ENCODE results near the gene PDC.
A peak's percentile ranks its signal among the peaks of the same experiment; 100 is the strongest.
"Not testable (repeated sequence)": the region's sequence is repeated elsewhere in the genome, so short reads cannot be mapped to it uniquely, and the experiment has no call there.

The PDC gene

DNA sequence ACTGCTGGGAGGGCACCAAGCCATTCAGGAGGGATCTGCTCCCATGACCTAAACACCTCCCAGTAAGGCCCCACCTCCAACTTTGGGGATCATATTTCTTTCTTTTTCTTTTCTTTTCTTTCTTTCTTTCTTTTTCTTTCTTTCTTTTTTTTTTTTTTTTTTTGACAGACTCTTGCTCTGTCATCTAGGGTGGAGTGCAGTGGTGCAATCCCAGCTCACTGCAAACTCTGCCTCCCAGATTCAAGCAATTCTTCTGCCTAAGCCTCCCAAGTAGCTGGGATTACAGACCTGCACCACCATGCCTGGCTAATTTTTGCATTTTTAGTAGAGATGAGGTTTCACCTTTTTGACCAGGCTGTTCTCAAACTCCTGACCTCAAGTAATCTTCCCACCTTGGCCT lies 4.6 kb upstream of the PDC start:
- FAIRE-seq: not testable (repeated sequence)

DNA sequence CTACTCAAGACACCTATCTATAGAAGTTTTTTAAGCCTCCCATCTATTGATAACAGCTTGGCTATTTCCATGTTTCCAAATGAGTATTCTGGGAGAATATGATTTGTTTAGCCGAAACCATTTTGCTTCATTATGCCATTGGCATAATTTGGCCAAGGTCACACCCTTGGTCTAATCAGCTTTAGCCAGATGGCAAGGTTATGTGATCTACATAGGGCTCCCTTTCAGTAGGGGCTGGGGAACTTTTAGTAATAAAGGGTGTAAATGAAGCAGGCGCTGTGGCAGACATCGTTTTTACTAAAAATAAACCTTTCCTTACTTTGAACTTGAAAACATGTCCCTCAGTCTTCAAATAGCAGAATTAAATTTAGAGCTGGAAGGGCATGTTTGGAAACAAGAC lies 3.0 kb upstream of the PDC start:
- no peak for FAIRE-seq

DNA sequence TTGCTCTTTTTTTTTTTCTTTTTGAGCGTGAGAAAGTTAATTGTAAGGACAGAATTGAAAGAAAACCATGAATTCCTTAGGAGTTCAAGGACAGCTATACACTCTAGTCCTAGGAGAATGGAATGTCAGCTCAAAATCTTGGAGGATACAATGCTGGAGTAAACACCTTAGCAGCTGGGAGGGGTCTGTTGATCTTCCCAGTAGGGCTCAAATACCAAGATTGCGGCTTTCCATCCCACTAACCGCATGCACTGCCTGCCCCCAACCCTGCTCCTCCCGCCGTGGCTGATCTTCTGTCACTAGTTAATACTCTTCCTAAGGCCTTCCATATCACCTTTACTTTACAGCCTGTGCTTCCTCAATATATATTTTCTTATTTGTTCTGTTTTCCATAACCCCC lies 2.6 kb upstream of the PDC start:
- no peak for FAIRE-seq

DNA sequence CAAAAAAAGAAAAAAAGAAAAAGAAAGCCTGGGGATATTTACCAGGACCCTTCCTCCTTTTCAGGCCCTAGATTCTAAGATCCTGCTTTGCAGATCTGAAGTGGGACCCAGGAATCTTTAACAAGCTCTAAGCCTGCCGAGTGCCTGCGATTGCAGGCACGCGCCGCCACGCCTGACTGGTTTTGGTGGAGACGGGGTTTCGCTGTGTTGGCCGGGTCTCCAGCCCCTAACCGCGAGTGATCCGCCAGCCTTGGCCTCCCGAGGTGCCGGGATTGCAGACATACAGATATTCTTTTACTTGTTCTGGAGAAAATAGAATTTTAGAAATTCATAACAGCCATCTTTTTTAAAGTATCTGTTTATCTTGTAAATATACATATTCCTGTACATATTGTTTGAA lies 1.8 kb downstream of the PDC start:
- FAIRE-seq: not testable (repeated sequence)

- FAIRE-seq: no peak
These were observed 4.1 kb downstream of the PDC start for GRCh38 chr1:186456729-186457255.

DNA sequence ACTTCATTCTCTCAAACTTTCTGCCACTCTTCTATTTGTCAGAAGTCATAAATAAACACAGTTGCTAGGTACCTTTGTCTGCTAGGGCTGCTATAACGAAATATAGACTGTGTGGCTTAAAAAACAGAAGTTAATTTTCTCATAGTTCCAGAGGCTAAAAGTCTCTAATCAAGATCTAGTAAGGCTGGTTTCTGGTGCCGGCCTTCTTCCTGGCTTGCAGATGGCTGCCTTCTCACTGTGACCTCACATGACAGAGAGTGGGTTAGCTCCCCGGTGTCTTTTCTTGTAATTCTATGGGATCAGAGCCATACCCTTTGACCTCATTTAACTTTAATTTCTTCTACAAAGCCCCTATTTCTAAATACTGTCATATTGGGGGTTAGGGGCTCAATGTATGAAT lies 5.9 kb downstream of the PDC start:
- FAIRE-seq: no peak

DNA sequence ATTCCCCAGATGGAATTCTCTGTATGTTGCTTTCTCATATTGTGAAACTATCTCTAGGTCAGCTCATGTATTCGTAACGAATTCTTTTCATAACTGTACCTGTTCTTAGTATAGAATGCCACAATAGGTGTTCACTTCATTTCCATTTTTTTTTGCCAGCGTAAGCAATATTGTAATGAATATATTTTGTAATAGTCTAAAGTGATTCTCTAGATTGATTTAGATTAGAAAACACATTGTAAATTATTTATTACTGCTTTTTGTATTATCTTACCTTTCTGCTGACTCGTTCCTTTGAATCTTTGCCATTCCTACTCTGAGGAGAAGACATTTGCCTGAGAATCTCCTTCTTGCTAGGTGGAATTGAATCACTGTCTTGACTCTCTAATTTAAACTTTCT lies 14.8 kb downstream of the PDC start:
- no peak for FAIRE-seq

DNA sequence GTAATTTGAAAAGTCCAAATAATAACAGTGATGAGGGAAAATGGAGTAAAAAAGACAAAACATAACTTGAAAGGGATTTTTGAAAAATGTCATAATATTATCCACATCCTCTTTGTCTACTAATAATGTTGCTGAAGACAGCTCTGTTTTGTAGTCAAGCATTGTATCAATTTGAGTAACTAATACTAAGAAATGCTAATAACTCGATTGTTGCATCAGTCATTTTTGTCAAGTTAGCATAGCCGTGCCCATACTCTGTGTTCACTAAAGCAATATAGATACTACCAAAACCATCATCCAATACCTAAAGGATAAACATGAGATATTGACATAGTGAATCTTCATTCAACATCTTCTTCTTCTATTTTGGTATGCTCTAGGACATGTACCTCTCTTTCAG lies 17.3 kb downstream of the PDC start:
- FAIRE-seq: no peak

- no peak for FAIRE-seq
These were observed 18.1 kb downstream of the PDC start for GRCh38 chr1:186442651-186443375.

GRCh38 chr1:186440584-186440983 lies 20.3 kb downstream of the PDC start:
- FAIRE-seq: no peak

- FAIRE-seq: no peak
These were observed 22.3 kb downstream of the PDC start for GRCh38 chr1:186438567-186438966.

- no peak for FAIRE-seq
These were observed 25.6 kb downstream of the PDC start for GRCh38 chr1:186435336-186435735.

GRCh38 chr1:186429017-186429416 lies 31.9 kb downstream of the PDC start:
- FAIRE-seq: no peak

DNA sequence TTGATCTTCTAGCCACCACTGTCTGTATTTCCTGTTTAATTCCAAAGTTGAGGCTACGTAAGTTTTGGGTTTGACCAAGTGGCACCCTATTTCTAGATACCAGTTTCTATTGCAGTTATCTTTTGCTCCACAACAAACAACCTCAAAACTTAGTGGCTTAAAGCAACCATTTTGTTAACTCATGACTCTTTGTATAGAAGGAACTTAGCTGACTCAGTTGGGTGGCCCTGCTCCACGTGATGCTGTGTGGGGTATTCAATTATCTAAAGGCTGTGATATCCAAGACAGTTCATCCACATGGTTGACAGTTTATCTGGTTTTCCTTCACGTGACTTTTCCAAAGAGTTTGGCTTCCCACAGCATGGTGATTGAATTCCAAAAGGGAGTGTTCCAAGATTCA lies 34.8 kb downstream of the PDC start:
- no peak for FAIRE-seq

DNA sequence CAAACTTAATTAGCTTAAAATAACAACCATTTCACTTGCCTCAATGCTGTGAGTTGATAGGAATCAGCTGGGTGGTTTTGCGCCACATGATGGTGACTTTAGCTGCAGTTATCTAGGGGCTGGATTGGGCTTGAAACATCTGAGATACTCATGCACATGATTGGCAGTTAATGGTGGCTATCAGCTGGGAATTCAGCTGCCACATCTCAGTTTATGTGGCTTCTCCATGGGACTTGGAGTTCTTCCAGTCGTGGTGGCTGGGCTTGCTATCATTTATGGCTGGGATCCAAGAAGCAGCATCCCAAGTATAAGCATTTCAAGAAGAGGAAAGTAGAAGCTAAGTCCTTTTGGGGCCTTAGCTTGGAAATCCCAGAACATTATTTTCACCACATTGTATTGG lies 36.4 kb downstream of the PDC start:
- FAIRE-seq: no peak

GRCh38 chr1:186421446-186421845 lies 39.5 kb downstream of the PDC start:
- FAIRE-seq: no peak

GRCh38 chr1:186420923-186421322 lies 40.0 kb downstream of the PDC start:
- peak; percentile 94 for FAIRE-seq

DNA sequence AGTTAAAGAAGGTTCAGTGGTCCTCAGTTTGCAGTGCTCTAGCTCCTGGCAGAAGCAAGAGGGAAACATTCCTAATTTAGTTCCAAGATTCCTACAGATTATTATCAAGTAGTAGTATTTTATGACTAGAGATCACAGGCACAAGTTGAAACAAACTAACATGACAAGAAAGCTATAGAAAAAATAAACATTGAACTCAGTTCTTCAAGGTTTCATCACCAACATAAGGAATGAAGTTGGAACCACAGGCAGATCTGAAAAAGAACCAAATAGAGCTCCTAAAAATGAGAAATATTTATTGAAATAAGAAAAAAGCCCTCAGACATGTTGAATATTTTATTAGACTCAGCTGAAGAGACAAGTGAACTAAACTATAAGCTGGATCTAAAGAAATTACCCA lies 40.6 kb downstream of the PDC start:
- FAIRE-seq: peak; percentile 40

- no peak for FAIRE-seq
These were observed 42.4 kb downstream of the PDC start for GRCh38 chr1:186418503-186418902.

DNA sequence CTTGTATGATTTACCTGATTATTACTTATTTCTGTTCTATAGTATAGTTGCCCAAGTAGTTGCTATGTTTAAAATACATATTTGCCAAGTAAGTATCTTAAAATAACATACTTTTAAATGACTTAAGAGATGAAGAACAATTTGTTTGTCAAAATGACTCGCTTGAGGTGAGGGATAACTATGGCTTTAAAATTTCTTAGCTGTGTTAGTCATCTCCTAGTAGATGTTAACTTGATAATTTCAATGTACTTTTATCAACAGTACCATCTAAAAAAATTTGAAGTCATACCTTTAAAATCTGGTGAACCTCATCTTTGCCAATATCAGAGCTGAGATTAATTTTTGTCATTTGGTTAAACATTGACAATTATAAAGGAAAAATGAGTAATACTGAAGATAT lies 47.6 kb downstream of the PDC start:
- peak; percentile 7 for FAIRE-seq

GRCh38 chr1:186409091-186409490 lies 51.8 kb downstream of the PDC start:
- FAIRE-seq: no peak

DNA sequence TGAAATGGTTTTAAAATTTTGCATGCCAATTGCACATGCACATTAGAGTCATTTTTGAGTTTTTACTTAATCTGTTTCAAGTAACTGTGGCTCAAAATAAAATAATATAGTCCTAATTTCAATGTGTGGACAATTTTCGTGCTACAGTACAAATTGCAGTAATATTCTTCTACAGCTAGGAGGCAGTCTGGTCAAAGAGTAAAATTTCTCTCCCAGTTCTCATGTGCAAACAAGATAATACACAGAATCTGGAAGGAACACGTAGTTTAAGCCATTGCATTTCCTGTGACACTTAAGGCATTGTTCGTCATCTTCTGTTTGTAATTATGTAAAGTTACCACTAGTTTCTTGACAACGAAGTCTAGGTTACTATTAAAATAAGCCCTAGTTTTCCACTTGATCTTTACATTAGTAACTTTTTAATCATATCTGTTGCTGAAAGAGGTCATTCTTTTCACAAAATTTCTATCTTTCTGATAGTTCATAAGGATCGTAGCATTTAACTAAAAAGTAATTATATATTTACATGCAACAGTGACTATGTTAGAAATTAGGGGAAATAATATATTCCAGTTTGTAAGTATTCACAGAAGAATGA lies 56.4 kb downstream of the PDC start:
- FAIRE-seq: peak; percentile 98

DNA sequence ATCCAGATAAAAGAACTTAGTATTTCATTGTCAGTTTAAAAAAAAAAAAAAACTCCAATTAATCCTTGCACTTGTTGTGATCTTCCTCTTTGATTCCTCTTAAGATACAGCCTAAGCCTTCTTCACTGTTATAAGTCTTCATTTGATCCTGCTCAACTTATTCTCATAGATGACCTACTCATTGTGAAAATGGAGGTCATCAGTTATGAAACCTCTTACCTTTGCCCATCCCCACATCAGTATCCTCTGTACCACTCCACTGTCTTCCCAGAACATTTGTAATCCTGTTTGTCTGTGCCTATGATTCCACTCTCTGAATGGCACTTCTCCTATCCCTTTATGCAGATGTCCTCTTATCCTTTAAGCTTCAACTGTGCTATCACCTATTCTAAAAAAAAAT lies 57.3 kb downstream of the PDC start:
- FAIRE-seq: no peak

GRCh38 chr1:186401446-186401845 lies 59.5 kb downstream of the PDC start:
- FAIRE-seq: not testable (repeated sequence)
